ENCODE measurements around the gene CAMKMT. TPM values are rescaled to one million over a fixed set of nuclear protein-coding genes. Genes with fewer than 3 reads are reported as not detected.
"Not testable (repeated sequence)": the region's sequence is repeated elsewhere in the genome, so short reads cannot be mapped to it uniquely, and the experiment has no call there.

The CAMKMT gene
- total RNA-seq, 2 donors from 2014 or later = 12.0 to 12.6 TPM

DNA sequence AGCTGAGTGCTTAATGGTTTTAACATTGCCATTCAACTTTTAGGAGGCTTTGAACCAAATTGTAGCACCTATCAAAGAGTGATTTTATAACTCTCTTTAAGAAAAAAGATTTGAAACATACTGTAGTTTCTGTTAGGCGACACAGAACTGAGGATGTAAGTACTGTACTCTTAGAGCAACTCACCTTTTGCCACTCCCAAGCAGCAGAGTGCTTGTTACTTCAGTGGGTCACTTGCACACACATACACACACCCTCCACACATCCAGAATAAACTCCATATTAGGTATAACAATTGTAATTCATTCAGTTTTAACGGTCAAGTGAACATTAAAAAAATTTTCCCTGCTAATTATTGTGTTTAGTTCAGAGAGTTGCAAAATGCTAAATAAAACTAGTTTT is 118.3 kb downstream of the CAMKMT start:
- intact Hi-C loops (cut with DNase I) = loop anchor here (5.0 to 10.0 kb wide), 2 partner anchors 475 to 477 kb away; no protein-coding TSS in a partner anchor
- no peak for DNase-seq (ENCODE audit: low spot score)

DNA sequence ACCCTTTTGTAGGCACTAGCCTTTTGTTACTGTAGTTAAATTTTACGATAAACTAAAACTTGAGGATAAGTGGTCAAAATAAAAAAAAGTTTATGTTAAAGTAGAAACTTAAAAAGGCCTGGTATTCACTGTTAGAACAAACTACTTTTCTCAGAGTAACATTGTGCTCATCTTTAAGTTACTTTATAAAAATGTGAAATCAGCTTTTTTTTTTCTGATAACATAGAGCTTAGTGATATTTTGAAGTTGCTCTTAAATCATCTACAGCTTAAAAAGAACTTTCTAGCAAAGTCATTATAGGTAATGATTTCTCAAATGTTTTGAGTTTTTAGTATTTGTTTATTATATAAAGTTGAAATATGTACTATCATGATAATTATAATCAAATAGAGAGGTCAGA is 125.3 kb downstream of the CAMKMT start:
- intact Hi-C loops (cut with DNase I) = loop anchor here in 1 of 2 donors (10.0 kb wide), 1 partner anchor 468 kb away; no protein-coding TSS in a partner anchor
- no peak for DNase-seq (ENCODE audit: low spot score)

DNA sequence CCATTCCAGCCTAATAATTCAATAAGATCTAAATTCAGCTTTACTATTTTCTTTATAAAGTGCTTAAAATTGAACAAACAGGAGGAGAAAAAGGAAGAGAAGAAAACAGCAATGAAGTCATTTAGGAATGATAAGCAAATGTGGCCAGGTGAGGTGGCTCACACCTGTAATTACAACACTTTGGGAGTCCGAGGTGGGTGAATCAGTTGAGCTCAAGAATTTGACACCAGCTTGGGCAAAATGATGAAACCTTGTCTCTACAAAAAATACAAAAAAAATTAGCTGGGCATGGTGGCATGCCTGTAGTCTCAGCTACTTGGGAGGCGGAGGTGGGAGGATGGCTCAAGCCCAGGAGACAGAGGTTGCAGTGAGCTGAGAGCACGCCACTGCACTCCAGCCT is 129.0 kb downstream of the CAMKMT start:
- intact Hi-C loops (cut with DNase I) = loop anchor here in 1 of 2 donors (10.0 kb wide), 1 partner anchor 584 kb away; no protein-coding TSS in a partner anchor
- DNase-seq (ENCODE audit: low spot score) = no peak

DNA sequence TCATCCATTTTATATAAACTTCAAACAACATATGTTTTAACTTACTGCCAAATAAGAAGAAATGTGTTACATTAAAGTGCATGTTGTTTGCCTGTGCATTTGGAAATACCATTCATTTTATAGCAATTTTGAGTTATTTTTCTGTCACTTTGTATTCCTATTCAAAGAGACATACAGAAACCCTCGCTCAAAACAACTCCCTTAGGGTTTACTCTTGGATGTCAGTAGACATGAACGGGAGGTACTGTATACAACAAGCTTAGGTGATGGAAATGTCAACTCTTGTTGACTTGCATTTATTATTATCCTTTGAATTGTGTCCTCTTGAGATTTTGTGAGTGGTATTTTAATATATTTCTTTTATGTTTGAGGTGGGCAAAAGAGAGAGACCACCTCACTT is 132.3 kb downstream of the CAMKMT start:
- intact Hi-C loops (cut with DNase I) = loop anchor here in 1 of 2 donors (10.0 kb wide), 1 partner anchor 581 kb away; no protein-coding TSS in a partner anchor
- DNase-seq (ENCODE audit: low spot score) = no peak

DNA sequence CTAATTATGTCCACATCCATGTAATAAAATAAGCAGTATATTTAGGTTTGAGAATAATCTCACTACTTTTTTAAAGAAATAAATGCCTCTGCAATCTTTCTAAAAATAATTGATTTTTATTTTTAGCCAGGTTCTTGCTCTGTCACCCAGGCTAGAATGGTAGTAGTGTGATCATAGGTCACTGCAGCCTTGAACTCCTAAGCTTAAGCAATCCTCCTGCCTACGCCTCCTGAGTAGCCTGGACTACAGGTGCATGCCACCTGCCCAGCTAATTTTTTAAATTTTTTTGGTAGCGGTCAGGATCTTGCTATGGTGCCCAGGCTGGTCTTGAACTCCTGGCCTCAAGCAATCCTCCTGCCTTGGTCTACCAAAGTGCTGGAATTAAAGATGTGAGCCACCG is 133.3 kb downstream of the CAMKMT start:
- DNase-seq (ENCODE audit: low spot score) = no peak
- intact Hi-C loops (cut with DNase I) = loop anchor here in 1 of 2 donors (10.0 kb wide), 1 partner anchor 580 kb away; no protein-coding TSS in a partner anchor

DNA sequence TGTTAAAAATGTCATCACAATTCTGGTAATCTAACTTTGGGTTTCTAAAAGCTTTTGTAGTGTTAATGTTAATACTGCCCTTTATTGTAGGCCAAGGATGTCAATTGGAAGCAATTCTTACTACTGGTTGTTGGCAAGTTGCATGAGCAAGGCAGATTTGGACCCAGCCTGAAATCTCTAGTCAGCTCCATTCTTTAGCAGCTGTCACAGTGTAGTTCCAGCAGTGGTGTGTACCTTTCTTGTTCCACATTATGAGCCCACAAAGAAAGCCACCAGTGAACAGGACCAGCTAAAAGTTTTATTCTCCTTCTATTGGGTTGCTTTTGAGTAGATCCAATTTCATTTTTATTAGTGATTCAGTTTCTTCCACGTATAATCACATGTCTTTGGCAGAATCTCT is 133.8 kb downstream of the CAMKMT start:
- DNase-seq (ENCODE audit: low spot score) = no peak
- intact Hi-C loops (cut with DNase I) = loop anchor here in 1 of 2 donors (10.0 kb wide), 1 partner anchor 579 kb away; no protein-coding TSS in a partner anchor

DNA sequence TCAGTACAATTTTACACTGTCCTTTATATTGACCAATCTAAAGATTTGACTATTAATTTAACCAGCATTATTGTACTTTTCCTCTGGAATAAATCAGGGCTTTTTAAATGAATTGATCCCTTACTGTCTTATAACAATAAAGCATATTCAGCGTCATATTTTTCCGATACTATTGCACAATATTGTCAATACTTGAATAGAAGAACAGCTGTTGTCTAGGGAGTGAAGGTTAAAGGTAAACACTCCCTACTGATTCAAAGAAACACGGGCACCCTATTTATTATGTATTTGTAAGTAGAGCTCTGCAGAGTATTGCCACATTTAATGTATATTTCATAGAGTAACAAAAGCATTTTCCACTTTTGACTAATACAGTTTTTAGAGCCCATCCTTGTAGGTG is 134.4 kb downstream of the CAMKMT start:
- no peak for DNase-seq (ENCODE audit: low spot score)
- intact Hi-C loops (cut with DNase I) = loop anchor here in 1 of 2 donors (10.0 kb wide), 1 partner anchor 579 kb away; no protein-coding TSS in a partner anchor

DNA sequence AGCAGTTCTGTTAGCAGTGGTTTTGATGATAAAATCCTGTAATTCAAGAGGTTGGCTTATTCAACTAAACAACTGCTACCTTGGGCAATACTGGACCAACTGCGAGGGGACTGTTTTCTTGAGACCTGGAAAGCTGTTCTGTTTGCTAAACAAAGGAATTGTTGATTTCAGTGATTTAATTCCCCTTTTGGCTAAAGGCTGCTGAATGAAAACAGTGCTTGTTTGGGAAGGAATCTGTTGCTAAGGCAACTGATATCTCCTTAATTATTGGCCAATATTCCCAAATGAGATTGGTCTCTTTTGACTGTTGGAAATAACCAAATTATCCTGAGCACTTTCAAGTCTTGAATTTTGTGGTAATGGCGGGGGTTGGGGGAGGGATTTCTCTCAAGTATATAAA is 136.8 kb downstream of the CAMKMT start:
- DNase-seq (ENCODE audit: low spot score) = no peak
- intact Hi-C loops (cut with DNase I) = loop anchor here in 1 of 2 donors (10.0 kb wide), 1 partner anchor 576 kb away; no protein-coding TSS in a partner anchor

DNA sequence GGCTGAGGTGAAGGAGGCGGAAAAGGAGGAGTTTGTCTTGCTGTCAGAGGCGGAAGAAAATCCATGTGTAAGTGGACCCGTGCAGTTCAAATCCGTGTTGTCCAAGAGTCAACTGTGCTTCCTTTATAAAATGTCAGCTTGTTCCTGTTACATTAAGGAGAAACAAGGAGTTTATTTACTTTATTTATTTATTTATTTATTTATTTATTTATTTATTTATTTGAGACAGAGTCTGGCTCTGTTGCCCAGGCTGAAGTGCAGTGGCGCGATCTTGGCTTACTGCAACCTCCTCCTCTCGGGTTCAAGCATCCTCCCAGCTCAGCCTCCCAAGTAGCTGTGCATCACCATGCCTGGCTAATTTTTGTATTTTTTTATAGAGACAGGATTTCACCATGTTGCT is 143.9 kb downstream of the CAMKMT start:
- intact Hi-C loops (cut with DNase I); DNase-seq (ENCODE audit: low spot score): not testable (repeated sequence)

DNA sequence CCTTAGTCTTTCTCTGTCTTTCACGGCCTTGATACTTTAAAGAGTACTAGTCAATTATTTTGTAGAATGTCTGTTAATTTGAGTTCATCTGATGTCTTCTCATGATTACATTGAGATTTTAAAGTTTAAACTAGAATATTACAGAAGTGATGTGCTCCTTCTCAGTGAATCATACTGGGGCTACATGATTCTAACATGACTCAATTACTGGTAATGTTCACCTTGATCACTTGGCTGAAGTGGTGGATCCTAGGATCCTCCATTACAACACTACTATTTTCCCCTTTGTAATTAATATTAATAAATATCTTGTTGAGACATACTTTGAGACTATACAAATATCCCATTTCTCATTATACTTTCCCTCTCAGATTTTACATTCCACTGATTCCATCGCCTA is 148.5 kb downstream of the CAMKMT start:
- intact Hi-C loops (cut with DNase I) = no loop called here
- no peak for DNase-seq (ENCODE audit: low spot score)

DNA sequence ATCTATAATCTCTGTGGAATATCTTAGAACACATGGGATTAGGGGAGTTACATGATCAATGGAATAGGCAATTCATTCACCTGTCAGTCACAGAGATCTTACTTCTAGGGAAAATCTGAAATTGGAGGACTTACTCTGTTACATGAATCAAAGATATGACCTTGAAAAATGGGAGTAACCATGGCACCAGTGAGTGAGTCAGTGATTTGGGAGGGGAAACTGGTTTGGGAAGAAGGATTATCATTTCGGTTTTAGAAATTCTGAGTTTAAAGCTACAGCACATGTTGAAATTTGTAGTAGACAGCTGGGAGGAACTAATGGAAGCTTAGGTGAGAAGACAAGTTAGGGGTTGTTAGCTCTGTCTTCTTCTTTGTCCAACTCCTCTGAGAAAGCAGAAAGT is 153.7 kb downstream of the CAMKMT start:
- intact Hi-C loops (cut with DNase I) = no loop called here
- DNase-seq (ENCODE audit: low spot score) = no peak

DNA sequence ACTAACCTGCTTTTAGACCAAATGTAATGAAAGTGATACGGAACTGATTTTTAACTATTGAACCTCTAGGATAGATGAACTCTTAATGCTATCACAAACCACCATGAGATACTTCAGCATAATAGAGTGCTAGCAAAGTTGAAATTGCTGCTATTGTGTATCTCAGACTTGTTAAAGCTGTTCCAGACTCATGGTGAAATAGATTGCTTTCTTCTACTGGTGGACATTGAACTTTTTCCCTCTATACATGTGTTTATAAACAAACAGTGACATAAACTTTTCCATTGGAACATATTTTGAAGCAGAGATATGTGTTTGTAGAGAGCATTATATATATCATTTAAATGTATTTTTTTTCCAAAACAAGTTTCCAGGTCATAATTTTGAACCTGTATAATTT is 157.3 kb downstream of the CAMKMT start:
- intact Hi-C loops (cut with DNase I) = no loop called here
- no peak for DNase-seq (ENCODE audit: low spot score)

DNA sequence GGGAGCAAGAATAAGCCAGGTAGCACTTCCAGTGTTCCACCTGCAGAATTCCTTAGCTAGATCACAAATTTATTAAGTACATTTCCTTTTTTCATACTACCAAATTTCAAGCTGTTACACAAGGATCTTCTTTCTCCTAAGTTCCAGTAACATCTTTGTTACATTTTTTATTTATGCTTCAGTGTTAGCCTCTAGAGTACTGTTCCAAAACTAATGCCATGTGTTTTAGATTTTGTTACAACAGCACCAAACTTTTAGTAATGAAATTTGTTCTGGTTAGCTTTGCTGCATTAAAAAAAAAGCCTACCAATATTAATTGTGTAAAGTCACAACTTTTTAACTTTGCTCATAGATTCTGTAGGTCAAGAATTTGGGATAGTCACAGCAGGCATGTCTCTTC is 161.1 kb downstream of the CAMKMT start:
- intact Hi-C loops (cut with DNase I) = no loop called here
- no peak for DNase-seq (ENCODE audit: low spot score)

DNA sequence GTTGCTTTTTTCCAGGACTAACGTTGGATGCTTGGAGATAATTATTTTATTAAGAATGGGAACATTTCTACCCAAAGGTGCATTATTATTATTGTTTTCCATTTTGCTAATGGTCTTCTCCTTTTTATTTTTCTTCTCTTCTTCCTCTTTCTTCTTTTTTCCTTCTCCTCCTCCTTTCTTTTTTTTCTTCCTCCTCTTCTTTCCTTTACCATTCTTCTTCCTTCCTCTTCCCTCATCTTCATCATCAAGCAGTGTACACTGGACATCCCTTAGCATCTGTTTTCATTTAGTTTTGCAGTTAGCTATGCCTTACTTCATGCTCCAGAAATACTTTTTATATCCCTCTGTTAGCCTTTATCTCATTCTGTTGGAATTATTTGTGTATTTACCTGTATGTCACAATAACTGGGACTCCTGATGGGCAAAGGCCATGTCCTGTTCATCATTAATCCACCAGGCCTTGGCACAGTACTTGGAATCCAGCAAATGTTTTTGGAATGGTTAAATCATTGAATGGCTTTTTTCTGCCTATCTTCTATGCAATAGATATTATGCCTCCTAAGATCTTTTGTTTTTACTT is 162.7 kb downstream of the CAMKMT start:
- intact Hi-C loops (cut with DNase I) = no loop called here
- DNase-seq (ENCODE audit: low spot score) = no peak

DNA sequence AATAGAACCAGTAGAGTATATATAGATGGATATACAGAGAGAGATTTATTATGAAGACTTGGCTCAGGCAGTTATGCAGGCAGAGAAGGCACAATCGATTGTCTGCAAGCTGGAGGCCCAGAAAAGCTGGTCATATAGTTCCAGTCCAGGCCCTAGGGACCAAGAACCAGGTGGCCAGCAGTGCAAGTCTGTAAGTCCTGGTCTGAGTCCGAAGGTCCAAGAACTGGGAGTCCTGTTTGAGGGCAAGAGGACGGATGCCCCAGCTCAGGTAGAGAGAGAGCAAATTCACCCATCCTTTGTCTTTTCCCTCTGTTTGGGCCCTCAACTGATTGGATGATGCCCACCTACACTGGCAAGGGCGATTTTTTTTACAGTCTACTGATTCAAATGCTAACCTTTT is 164.6 kb downstream of the CAMKMT start:
- no peak for DNase-seq (ENCODE audit: low spot score)
- intact Hi-C loops (cut with DNase I) = no loop called here

DNA sequence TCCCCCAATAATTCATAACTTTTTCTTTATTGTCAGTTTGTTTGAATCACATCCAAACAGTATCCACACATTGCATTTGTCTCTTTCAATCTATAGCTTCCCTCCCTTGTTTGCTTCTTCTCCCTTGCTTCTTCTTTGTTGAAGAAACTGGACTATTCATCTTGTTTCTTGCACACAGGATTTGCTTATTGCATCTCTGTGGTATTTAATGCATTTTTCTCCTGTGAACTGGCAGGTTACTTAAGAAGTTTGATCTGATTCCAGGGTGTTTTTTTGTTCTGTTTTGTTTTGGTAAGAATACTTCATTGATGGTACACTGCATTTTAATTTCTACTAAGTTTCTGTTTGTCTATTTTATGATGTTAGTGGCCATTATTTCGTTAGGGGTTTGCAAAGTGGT is 166.8 kb downstream of the CAMKMT start:
- DNase-seq (ENCODE audit: low spot score) = no peak
- intact Hi-C loops (cut with DNase I) = no loop called here

DNA sequence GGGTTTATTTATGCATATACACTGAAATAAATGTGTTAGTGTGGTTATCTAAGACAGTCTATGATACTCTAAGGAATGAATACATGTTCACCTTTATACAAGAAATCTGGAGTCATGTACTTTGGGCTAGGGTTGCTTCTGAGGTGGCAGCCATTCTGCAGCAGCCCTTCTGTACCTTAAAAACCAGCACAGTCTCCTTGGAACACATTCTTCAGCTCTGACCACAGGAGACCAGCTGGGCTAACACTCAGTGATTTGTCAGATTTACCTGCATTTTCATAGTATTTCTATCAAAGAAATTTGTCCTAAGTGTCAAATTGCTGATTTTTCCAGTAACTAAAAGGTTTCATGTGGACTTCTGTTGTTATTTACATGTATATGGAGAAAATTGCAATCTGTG is 167.7 kb downstream of the CAMKMT start:
- DNase-seq (ENCODE audit: low spot score) = no peak
- intact Hi-C loops (cut with DNase I) = no loop called here

DNA sequence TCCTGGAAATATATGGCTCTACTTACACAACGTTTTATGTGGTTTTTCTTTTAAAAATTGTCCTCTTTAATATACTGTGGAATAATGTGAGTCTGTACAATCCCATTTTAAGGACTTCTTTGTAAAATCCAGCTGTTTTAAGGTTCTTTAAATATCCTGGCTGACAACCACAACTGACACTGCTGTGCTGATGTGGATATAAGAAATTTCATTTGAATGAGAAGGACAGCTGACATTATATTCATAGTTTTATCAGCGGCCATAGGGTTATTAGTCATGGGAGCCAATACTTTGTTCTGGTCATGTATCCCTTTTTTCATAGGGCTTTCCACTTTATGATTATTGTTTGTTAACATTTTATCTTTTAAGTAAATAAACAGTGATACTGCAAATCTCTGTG is 169.5 kb downstream of the CAMKMT start:
- DNase-seq (ENCODE audit: low spot score) = no peak
- intact Hi-C loops (cut with DNase I) = no loop called here

DNA sequence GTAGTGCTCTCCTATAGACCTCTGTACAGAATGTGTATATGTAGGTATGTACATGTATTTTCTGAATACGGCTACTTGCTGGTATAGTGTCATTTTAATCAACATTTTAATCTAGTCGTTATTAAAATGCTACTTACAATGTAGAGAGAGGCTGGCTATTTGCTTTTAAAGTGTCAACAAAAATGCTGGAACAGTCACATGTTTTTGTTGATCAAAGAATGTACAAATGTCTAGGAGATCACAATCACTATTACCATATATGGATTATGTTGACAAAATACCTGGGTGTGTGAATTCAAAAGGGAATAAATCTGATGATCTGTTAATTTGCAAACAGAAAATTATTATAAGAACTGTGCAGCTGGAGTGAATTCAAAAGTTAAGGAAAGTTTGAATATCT is 170.3 kb downstream of the CAMKMT start:
- intact Hi-C loops (cut with DNase I) = no loop called here
- DNase-seq (ENCODE audit: low spot score) = no peak

DNA sequence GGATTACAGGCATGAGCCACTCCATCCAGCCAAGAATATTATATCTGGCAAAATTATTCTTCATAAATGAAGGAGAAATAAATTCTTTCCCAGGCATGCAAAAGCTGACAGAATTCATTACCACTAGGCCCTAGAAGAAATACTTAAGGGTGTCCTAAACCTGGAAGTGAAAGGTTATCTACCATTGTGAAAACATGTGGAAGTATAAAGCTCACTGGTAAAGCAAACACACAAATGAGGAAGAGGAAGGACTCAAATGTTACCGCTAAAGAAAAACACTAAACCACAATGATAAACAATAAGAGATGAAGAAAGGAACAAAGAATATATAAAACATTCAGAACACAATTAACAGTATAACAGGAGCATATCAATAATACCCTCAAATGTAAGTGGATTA is 171.8 kb downstream of the CAMKMT start:
- intact Hi-C loops (cut with DNase I) = no loop called here
- DNase-seq (ENCODE audit: low spot score) = no peak

DNA sequence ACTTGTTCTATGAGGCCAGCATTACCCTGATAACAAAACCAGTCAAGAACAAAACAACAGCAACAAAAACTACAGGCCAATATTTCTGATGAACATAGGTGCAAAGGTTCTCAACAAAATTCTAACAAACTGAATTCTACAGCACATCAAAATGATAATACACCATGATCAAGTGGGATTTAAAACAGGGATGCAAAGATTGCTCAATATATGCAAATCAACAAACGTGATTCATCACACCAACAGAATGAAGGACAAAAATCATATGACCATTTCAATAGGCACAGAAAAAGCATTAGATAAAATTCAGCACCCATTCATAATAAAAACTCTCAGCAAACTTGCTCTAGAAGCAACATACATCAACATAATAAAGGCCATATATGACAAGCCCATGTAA is 173.6 kb downstream of the CAMKMT start:
- no peak for DNase-seq (ENCODE audit: low spot score)
- intact Hi-C loops (cut with DNase I) = no loop called here

Data from posterior vena cava (tissue), 2 donors.